GM12864 (cell line): ENCODE results near the gene GSTA2.
"Not testable (repeated sequence)": the region's sequence is repeated elsewhere in the genome, so short reads cannot be mapped to it uniquely, and the experiment has no call there.

Experiments
- DNase-seq: peaks from one replicate; pipeline ENCODE4 v3.0.0-alpha.2; 2011; ENCODE audit warnings: low read depth
- H3K4me3 ChIP-seq: 2 replicates; pipeline ENCODE4 v1.5.1; 2011; ENCODE audit warnings: mild to moderate bottlenecking, low read depth, low read length, control low read depth
- TF ChIP-seq, protein P1 (sequence below): IDR thresholded peaks from 2 replicates; pipeline ENCODE4 v1.5.1; 2011; ENCODE audit warnings: low read depth, mild to moderate bottlenecking, moderate library complexity, low read length, control low read depth, inconsistent platforms; ENCODE audit errors: missing control alignments

GSTA2 gene

GRCh38 chr6:52788478-52788877 lies 25.2 kb upstream of the GSTA2 start:
- TF ChIP-seq, protein P1, sequence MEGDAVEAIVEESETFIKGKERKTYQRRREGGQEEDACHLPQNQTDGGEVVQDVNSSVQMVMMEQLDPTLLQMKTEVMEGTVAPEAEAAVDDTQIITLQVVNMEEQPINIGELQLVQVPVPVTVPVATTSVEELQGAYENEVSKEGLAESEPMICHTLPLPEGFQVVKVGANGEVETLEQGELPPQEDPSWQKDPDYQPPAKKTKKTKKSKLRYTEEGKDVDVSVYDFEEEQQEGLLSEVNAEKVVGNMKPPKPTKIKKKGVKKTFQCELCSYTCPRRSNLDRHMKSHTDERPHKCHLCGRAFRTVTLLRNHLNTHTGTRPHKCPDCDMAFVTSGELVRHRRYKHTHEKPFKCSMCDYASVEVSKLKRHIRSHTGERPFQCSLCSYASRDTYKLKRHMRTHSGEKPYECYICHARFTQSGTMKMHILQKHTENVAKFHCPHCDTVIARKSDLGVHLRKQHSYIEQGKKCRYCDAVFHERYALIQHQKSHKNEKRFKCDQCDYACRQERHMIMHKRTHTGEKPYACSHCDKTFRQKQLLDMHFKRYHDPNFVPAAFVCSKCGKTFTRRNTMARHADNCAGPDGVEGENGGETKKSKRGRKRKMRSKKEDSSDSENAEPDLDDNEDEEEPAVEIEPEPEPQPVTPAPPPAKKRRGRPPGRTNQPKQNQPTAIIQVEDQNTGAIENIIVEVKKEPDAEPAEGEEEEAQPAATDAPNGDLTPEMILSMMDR = no peak
- no peak for DNase-seq
- no peak overlapping the region for H3K4me3 ChIP-seq

GRCh38 chr6:52787917-52788316 lies 24.6 kb upstream of the GSTA2 start:
- TF ChIP-seq, protein P1 = no peak
- no peak for DNase-seq
- H3K4me3 ChIP-seq = no peak overlapping the region

DNA sequence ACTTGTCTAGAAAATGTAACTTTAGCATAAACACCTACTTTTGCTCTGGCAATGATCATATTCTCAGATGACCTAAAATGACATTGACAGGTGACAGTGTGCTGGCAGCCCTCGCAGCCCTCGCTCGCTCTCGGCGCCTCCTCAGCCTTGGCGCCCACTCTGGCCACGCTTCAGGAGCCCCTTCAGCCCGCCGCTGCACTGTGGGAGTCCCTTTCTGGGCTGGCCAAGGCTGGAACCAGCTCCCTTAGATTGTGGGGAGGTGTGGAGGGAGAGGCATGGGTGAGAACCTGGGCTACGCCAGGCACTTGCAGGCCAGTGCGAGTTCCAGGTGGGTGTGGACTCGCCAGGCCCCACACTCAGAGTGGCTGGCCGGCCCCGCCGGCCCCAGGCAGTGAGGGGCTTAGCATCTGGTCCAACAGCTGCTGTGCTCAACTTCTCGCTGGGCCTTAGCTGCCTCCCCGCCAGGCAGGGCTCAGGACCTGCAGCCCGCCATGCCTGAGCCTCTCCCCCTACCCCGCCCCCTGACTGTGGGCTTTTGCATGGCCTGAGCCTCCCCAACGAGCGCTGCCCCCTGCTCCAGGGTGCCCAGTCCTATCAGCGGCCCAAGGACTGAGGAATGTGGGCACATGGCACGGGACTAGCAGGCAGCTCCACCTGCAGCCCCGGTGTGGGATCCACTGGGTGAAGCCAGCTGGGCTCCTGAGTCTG lies 23.1 kb upstream of the GSTA2 start:
- TF ChIP-seq, protein P1 = no peak
- DNase-seq = no peak
- no peak overlapping the region for H3K4me3 ChIP-seq

GRCh38 chr6:52782696-52783274 lies 19.5 kb upstream of the GSTA2 start:
- H3K4me3 ChIP-seq, DNase-seq: not testable (repeated sequence)

GRCh38 chr6:52782209-52782608 lies 18.9 kb upstream of the GSTA2 start:
- DNase-seq, H3K4me3 ChIP-seq: not testable (repeated sequence)

GRCh38 chr6:52779237-52779636 lies 16.0 kb upstream of the GSTA2 start:
- no peak for DNase-seq
- H3K4me3 ChIP-seq = no peak overlapping the region
- TF ChIP-seq, protein P1 = no peak

- not testable (repeated sequence) for DNase-seq, H3K4me3 ChIP-seq
These were observed 13.6 kb upstream of the GSTA2 start for GRCh38 chr6:52776711-52777351.

- H3K4me3 ChIP-seq, DNase-seq: not testable (repeated sequence)
These were observed 6.1 kb upstream of the GSTA2 start for GRCh38 chr6:52769399-52769798.

- not testable (repeated sequence) for DNase-seq, H3K4me3 ChIP-seq
These were observed 4.4 kb upstream of the GSTA2 start for GRCh38 chr6:52767658-52768057.

GRCh38 chr6:52761673-52762491 lies 1.4 kb downstream of the GSTA2 start:
- not testable (repeated sequence) for DNase-seq, H3K4me3 ChIP-seq
